HG03439 (cell line): ENCODE results near the gene ZKSCAN8.

Source experiments
- ATAC-seq: cut with Tn5 transposase; IDR thresholded peaks from one replicate; pipeline ENCODE4 v1.9.1; 2021; ENCODE audit warnings: mild to moderate bottlenecking, moderate library complexity; ENCODE audit not compliant: unreplicated experiment

Gene ZKSCAN8

GRCh38 chr6:28205879-28206278, 64.2 kb downstream of the ZKSCAN8 start:
- no peak for ATAC-seq

GRCh38 chr6:28206527-28206926, 64.8 kb downstream of the ZKSCAN8 start:
- no peak for ATAC-seq

- ATAC-seq: no peak
These were observed 65.3 kb downstream of the ZKSCAN8 start for GRCh38 chr6:28206928-28207509.

- no peak for ATAC-seq
These were observed 65.9 kb downstream of the ZKSCAN8 start for GRCh38 chr6:28207510-28208110.

GRCh38 chr6:28208111-28208659, 66.5 kb downstream of the ZKSCAN8 start:
- ATAC-seq: no peak
